CD14-positive monocyte (primary cell): Measurements from ENCODE around the gene CCDC88B. TPM values are rescaled to one million over a fixed set of nuclear protein-coding genes. Genes with fewer than 3 reads are reported as not detected.
A peak's percentile ranks its signal among the peaks of the same experiment; 100 is the strongest.

ENCODE experiments used
- DNase-seq, 3 donors: peaks; one replicate each; pipeline ENCODE4 v3.0.0-alpha.2; 2011 to 2022
- H2AFZ ChIP-seq: 2 replicates; pipeline ENCODE4 v1.6.0; 2012; ENCODE audit warnings: mild to moderate bottlenecking, low read depth, low read length, inconsistent platforms; ENCODE audit not compliant: insufficient read depth, poor library complexity, severe bottlenecking
- H3K27ac ChIP-seq, 2 donors: 1 replicate in 1 of 2; 2 replicates in 1 of 2; pipeline ENCODE4 v1.5.1; 2012 to 2013; ENCODE audit warnings: low read length in 2 of 2, control low read depth in 1 of 2, inconsistent platforms in 1 of 2, low read depth in 1 of 2, mild to moderate bottlenecking in 1 of 2
- H3K27me3 ChIP-seq, 2 donors: one replicate each; pipeline versions ENCODE4 v1.6.0 to v1.6.1; 2011 to 2013; ENCODE audit warnings: low read length in 2 of 2; ENCODE audit not compliant: control insufficient read depth in 2 of 2, insufficient read depth in 2 of 2
- H3K36me3 ChIP-seq, 2 donors: replicated peaks in 1 of 2; 1 replicate in 1 of 2; 2 replicates in 1 of 2; pipeline versions ENCODE4 v1.5.1 to v1.6.1; 2012 to 2013; ENCODE audit warnings: low read length in 2 of 2, control low read depth in 1 of 2, inconsistent platforms in 1 of 2, mild to moderate bottlenecking in 1 of 2; ENCODE audit not compliant: insufficient read depth in 2 of 2, control insufficient read depth in 1 of 2
- H3K4me1 ChIP-seq, 2 donors: 1 replicate in 1 of 2; 2 replicates in 1 of 2; pipeline versions ENCODE4 v1.5.1 to v1.6.1; 2012 to 2013; ENCODE audit warnings: low read length in 2 of 2, control low read depth in 1 of 2, inconsistent platforms in 1 of 2, mild to moderate bottlenecking in 1 of 2, moderate library complexity in 1 of 2; ENCODE audit not compliant: insufficient read depth in 2 of 2, control insufficient read depth in 1 of 2
- H3K4me2 ChIP-seq: replicated peaks from 2 replicates; pipeline ENCODE3; 2012; ENCODE audit warnings: low read length, moderate library complexity, mild to moderate bottlenecking; ENCODE audit not compliant: poor library complexity, severe bottlenecking; ENCODE audit errors: extremely low read depth
- H3K4me3 ChIP-seq, 3 experiments: fragments of 200-600 bp in 1 of 3; sonication (generic) in 1 of 3; replicated peaks in 1 of 3; 1 replicate in 2 of 3; 2 replicates in 1 of 3; pipeline ENCODE4 v1.5.1; 2011 to 2013; ENCODE audit warnings: low read length in 3 of 3, mild to moderate bottlenecking in 3 of 3, control low read depth in 2 of 3, low read depth in 2 of 3, inconsistent platforms in 1 of 3, moderate library complexity in 1 of 3
- H3K79me2 ChIP-seq: 2 replicates; pipeline ENCODE4 v1.6.0; 2012; ENCODE audit warnings: mild to moderate bottlenecking, control low read depth, inconsistent platforms, low read length, moderate library complexity; ENCODE audit not compliant: insufficient read depth
- H3K9ac ChIP-seq: 2 replicates; pipeline ENCODE4 v1.6.0; 2017; ENCODE audit warnings: low read length, mild to moderate bottlenecking; ENCODE audit not compliant: insufficient read depth, poor library complexity, severe bottlenecking
- H3K9me3 ChIP-seq, 2 donors: replicated peaks in 1 of 2; 1 replicate in 1 of 2; 2 replicates in 1 of 2; pipeline versions ENCODE4 v1.5.1 to v1.6.1; 2012 to 2013; ENCODE audit warnings: low read length in 2 of 2, control low read depth in 1 of 2; ENCODE audit not compliant: control insufficient read depth in 1 of 2, insufficient read depth in 1 of 2
- H4K20me1 ChIP-seq: 2 replicates; pipeline ENCODE4 v1.6.0; 2012; ENCODE audit warnings: mild to moderate bottlenecking, low read length, control low read depth, moderate library complexity; ENCODE audit not compliant: insufficient read depth
- H3K27ac Mint-ChIP-seq, 7 donors: one replicate each; pipeline ENCODE4 v1.8.0; 2020; ENCODE audit warnings: mild to moderate bottlenecking in 7 of 7, mixed read lengths in 7 of 7, moderate library complexity in 6 of 7, inconsistent platforms in 2 of 7
- H3K27me3 Mint-ChIP-seq, 3 donors: one replicate each; pipeline ENCODE4 v1.8.0; 2021 to 2022; ENCODE audit warnings: low read depth in 3 of 3, mild to moderate bottlenecking in 3 of 3, mixed read lengths in 3 of 3, moderate library complexity in 3 of 3, inconsistent platforms in 1 of 3
- H3K36me3 Mint-ChIP-seq, 2 donors: one replicate each; pipeline ENCODE4 v1.8.0; 2020; ENCODE audit warnings: mixed read lengths in 2 of 2, inconsistent platforms in 1 of 2, mild to moderate bottlenecking in 1 of 2
- H3K4me1 Mint-ChIP-seq: one replicate; pipeline ENCODE4 v1.8.0; 2020; ENCODE audit warnings: mild to moderate bottlenecking, mixed read lengths
- H3K4me3 Mint-ChIP-seq, 2 donors: one replicate each; pipeline ENCODE4 v1.8.0; 2020; ENCODE audit warnings: mild to moderate bottlenecking in 2 of 2, mixed read lengths in 2 of 2, moderate library complexity in 1 of 2
- H3K9me3 Mint-ChIP-seq, 7 donors: one replicate each; pipeline ENCODE4 v1.8.0; 2020 to 2022; ENCODE audit warnings: mixed read lengths in 7 of 7, mild to moderate bottlenecking in 6 of 7, moderate library complexity in 6 of 7, inconsistent platforms in 2 of 7
- CTCF ChIP-seq: fragments of 200-600 bp; IDR thresholded peaks from one replicate; pipeline ENCODE4 v1.8.0; 2022; ENCODE audit warnings: antibody characterized with exemption, mild to moderate bottlenecking
- WGBS: methylation state at CpG from one replicate; pipeline ENCODE4 v1.1.5; 2013; ENCODE audit warnings: missing lambda C conversion rate; ENCODE audit not compliant: insufficient coverage; 5-methylcytosine and 5-hydroxymethylcytosine counted together
- intact Hi-C, 2 donors: fragments of 100-400 bp; cut with micrococcal nuclease; formaldehyde crosslinking; loops; one replicate each; pipeline versions ENCODE4 v1.15.0 to v1.15.1; 2023
- polyA plus RNA-seq, 3 donors: library from polyadenylated mRNA; depleted of rRNA in 1 of 3; unstranded in 2 of 3; stranded (reverse) in 1 of 3; fragments of 300-500 nt in 2 of 3; fragments of >200 nt in 1 of 3; fragmentation: Illumina TruSeq in 2 of 3; gene quantifications; 1 replicate in 2 of 3; 2 replicates in 1 of 3; pipeline ENCODE4 v1.2.3, GENCODE V29; 2012 to 2021

Gene CCDC88B
- polyA plus RNA-seq, 3 donors, result 8.2 to 215 (median 18.9) TPM

GRCh38 chr11:64304316-64305072 is 35.5 kb upstream of the CCDC88B start:
- H3K36me3 ChIP-seq, result peaks cover 9 to 16% of the 10 kb centered on the region in 2 donors
- peaks cover 33% of the 10 kb centered on the region for H3K79me2 ChIP-seq
- under 1% methylated on average over 41 of the region's 46 CpGs for WGBS
- H3K27me3 ChIP-seq, result peaks cover 11 to 15% of the 10 kb centered on the region in 2 donors
- peaks cover 0 to 8% (median 4%) of the 10 kb centered on the region in 7 donors for H3K9me3 Mint-ChIP-seq
- peaks cover 19 to 29% (median 27%) of the 10 kb centered on the region in 3 donors for H3K27me3 Mint-ChIP-seq
- H3K9ac ChIP-seq, result peak overlapping the region; percentile 83
- H3K4me3 Mint-ChIP-seq, result peak overlapping the region; percentile 79 to 89
- peaks cover 46 to 54% of the 10 kb centered on the region in 2 donors for H3K4me1 ChIP-seq
- H3K4me2 ChIP-seq, result peak overlapping the region; percentile 75
- H3K9me3 ChIP-seq, result peaks cover 0 to 3% of the 10 kb centered on the region in 2 donors
- TF ChIP-seq CTCF, result peak; percentile 95
- H3K27ac Mint-ChIP-seq, result peak overlapping the region; percentile 96 to 99 (median 99)
- H2AFZ ChIP-seq, result peak overlapping the region; percentile 12
- intact Hi-C loops, result loop anchor here (1.0 to 5.0 kb wide), 8 partner anchors 13 to 98 kb away; partner anchors contain the start of genes FERMT3 (in 2 of the 2), FKBP2 (in 2 of the 2), CCDC88B (in 1 of the 2) and TRMT112 (in 1 of the 2)
- H3K36me3 Mint-ChIP-seq, result peaks cover 12 to 16% of the 10 kb centered on the region in 2 donors
- peaks cover 52% of the 10 kb centered on the region for H3K4me1 Mint-ChIP-seq
- peak; percentile 90 to 93 (median 91) for DNase-seq
- peaks cover 30% of the 10 kb centered on the region for H4K20me1 ChIP-seq
- H3K4me3 ChIP-seq, result peak overlapping the region; percentile 28 to 91 (median 70)
- H3K27ac ChIP-seq, result peak overlapping the region; percentile 96 to 97

- H3K36me3 Mint-ChIP-seq, result peaks cover 10 to 18% of the 10 kb centered on the region in 2 donors
- WGBS, result under 1% methylated on average over 81 of the region's 81 CpGs
- H3K27me3 Mint-ChIP-seq, result peaks cover 13 to 22% (median 21%) of the 10 kb centered on the region in 3 donors
- H3K27ac ChIP-seq, result peak within 1 kb of the TSS; percentile 96 to 97
- peaks cover 36% of the 10 kb centered on the region for H4K20me1 ChIP-seq
- H3K9me3 ChIP-seq, result no peaks in the 10 kb centered on the region
- peak within 1 kb of the TSS; percentile 46 to 91 (median 90) for H3K4me3 ChIP-seq
- H3K27ac Mint-ChIP-seq, result peak within 1 kb of the TSS; percentile 96 to 99 (median 99)
- peak within 1 kb of the TSS; percentile 96 to 97 for H3K4me3 Mint-ChIP-seq
- H3K9ac ChIP-seq, result peak within 1 kb of the TSS; percentile 83
- peak within 1 kb of the TSS; percentile 97 for H3K4me2 ChIP-seq
- H3K9me3 Mint-ChIP-seq, result peaks cover 0 to 7% (median 1%) of the 10 kb centered on the region in 7 donors
- H3K4me1 ChIP-seq, result peaks cover 39 to 47% of the 10 kb centered on the region in 2 donors
- TF ChIP-seq CTCF, result no peak
- peaks cover 47% of the 10 kb centered on the region for H3K4me1 Mint-ChIP-seq
- peaks cover 9 to 22% of the 10 kb centered on the region in 2 donors for H3K36me3 ChIP-seq
- intact Hi-C loops, result loop anchor here (1.0 to 5.0 kb wide), 5 partner anchors 12 to 99 kb away; partner anchors contain the start of genes FERMT3 (in 2 of the 2), CCDC88B (in 1 of the 2), FKBP2 (in 1 of the 2) and TRMT112 (in 1 of the 2)
- peaks cover 39% of the 10 kb centered on the region for H3K79me2 ChIP-seq
- H2AFZ ChIP-seq, result peak within 1 kb of the TSS; percentile 66
- peak; percentile 97 to 98 (median 98) for DNase-seq
- peaks cover 5 to 8% of the 10 kb centered on the region in 2 donors for H3K27me3 ChIP-seq
These were observed 34.8 kb upstream of the CCDC88B start, which contains the start of gene ESRRA for GRCh38 chr11:64305075-64305690. TSS of gene ESRRA (plus strand) at chr11:64305524. CDS start at chr11:64307180, 1,656 bp downstream.
